ENCODE results near the gene SNX14. TPM values are rescaled to one million over a fixed set of nuclear protein-coding genes. Genes with fewer than 3 reads are reported as not detected.

The SNX14 gene
- total RNA-seq, 1 donor from 2014 or later = 89.5 TPM

DNA sequence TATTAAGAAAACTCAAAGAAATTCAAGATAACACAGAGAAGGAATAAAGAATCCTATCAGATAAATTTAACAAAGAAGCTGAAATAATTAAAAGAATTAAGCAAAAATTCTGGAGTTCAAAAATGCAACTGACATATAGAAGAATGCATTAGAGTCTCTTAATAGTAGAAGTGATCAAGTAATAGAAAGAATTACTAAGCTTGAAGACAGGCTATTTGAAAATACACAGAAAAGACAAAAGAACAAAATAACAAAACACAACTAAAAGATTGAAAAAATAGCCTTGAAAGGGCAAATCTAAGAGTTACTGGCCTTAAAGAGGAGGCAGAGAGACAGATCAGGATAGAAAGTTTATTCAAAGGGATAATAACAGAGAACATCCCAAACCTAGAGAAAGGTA is 12.1 kb downstream of the SNX14 start:
- H3K4me3 Mint-ChIP-seq (ENCODE audit: unreplicated experiment) = no peak overlapping the region
- peaks cover 14% of the 10 kb centered on the region for H3K4me1 Mint-ChIP-seq (ENCODE audit: low read depth, unreplicated experiment)
- Histone ChIP-seq H3K79me2 (ENCODE audit: insufficient read depth, low read length) (peaks cover 96% of the 10 kb centered on the region), H3K9me3 (ENCODE audit: insufficient read depth, low read depth, low read length) (no peaks in the 10 kb centered on the region), H3K36me3 (ENCODE audit: insufficient read depth, low read length) (no peaks in the 10 kb centered on the region), H3K4me3 (ENCODE audit: insufficient read depth, low read depth, low read length) (no peak overlapping the region), H3K9ac (ENCODE audit: low read length) (no peak overlapping the region), H3K27ac (ENCODE audit: low read depth, low read length) (no peak overlapping the region), H3K27me3 (ENCODE audit: insufficient read depth, low read length) (no peaks in the 10 kb centered on the region), H3K4me1 (ENCODE audit: insufficient read depth, low read length) (peaks cover 11% of the 10 kb centered on the region), H4K20me1 (ENCODE audit: insufficient read depth, low read length) (peaks cover 66% of the 10 kb centered on the region), H2AFZ (ENCODE audit: low read depth, low read length) (no peak overlapping the region), H3K4me2 (ENCODE audit: low read length) (no peak overlapping the region)
- DNase-seq (ENCODE audit: low read depth) (no peak), FAIRE-seq (no peak)
- TF ChIP-seq, protein P1, sequence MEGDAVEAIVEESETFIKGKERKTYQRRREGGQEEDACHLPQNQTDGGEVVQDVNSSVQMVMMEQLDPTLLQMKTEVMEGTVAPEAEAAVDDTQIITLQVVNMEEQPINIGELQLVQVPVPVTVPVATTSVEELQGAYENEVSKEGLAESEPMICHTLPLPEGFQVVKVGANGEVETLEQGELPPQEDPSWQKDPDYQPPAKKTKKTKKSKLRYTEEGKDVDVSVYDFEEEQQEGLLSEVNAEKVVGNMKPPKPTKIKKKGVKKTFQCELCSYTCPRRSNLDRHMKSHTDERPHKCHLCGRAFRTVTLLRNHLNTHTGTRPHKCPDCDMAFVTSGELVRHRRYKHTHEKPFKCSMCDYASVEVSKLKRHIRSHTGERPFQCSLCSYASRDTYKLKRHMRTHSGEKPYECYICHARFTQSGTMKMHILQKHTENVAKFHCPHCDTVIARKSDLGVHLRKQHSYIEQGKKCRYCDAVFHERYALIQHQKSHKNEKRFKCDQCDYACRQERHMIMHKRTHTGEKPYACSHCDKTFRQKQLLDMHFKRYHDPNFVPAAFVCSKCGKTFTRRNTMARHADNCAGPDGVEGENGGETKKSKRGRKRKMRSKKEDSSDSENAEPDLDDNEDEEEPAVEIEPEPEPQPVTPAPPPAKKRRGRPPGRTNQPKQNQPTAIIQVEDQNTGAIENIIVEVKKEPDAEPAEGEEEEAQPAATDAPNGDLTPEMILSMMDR (IDR thresholded peaks at IDR 0.05; ENCODE audit: insufficient read depth, low read depth, low read length) = no peak
- no peak for TF ChIP-seq EZH2 (IDR thresholded peaks at IDR 0.05; ENCODE audit: insufficient read depth, low read length)
- H3K27me3 Mint-ChIP-seq (ENCODE audit: low read depth, unreplicated experiment) = no peaks in the 10 kb centered on the region
- peaks cover 15% of the 10 kb centered on the region for H3K9me3 Mint-ChIP-seq (ENCODE audit: unreplicated experiment)
- H3K36me3 Mint-ChIP-seq (ENCODE audit: low read depth, unreplicated experiment) = peaks cover 23% of the 10 kb centered on the region
- H3K27ac Mint-ChIP-seq (ENCODE audit: unreplicated experiment) = no peak overlapping the region

DNA sequence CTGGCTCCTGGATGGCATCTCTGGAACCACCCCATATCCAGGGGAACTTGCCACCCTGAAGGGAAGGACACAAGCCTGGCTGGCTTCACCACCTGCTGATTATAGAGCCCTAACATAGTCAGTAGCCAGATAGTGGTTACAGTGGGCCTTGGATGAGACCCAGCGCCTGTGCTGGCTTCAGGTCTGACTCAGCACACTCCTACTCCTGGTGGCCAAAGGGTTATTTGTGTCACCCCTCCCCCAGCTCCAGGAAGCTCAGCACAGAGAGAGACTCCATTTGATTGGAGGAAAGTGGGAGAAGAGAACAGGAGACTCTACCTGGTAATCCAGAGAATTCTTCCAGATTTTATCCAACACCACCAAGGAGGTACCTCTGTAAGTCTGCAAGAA is 12.8 kb downstream of the SNX14 start:
- no peak for FAIRE-seq
- no peaks in the 10 kb centered on the region for H3K27me3 Mint-ChIP-seq (ENCODE audit: low read depth, unreplicated experiment)
- H3K9me3 Mint-ChIP-seq (ENCODE audit: unreplicated experiment) = peaks cover 15% of the 10 kb centered on the region
- Histone ChIP-seq H3K4me1 (ENCODE audit: insufficient read depth, low read length) (peaks cover 11% of the 10 kb centered on the region), H3K27ac (ENCODE audit: low read depth, low read length) (no peak overlapping the region), H3K9ac (ENCODE audit: low read length) (no peak overlapping the region), H3K36me3 (ENCODE audit: insufficient read depth, low read length) (no peaks in the 10 kb centered on the region), H3K9me3 (ENCODE audit: insufficient read depth, low read depth, low read length) (no peaks in the 10 kb centered on the region), H4K20me1 (ENCODE audit: insufficient read depth, low read length) (peaks cover 67% of the 10 kb centered on the region), H3K27me3 (ENCODE audit: insufficient read depth, low read length) (no peaks in the 10 kb centered on the region), H3K4me3 (ENCODE audit: insufficient read depth, low read depth, low read length) (no peak overlapping the region), H3K4me2 (ENCODE audit: low read length) (peak overlapping the region; percentile 40), H3K79me2 (ENCODE audit: insufficient read depth, low read length) (peaks cover 96% of the 10 kb centered on the region), H2AFZ (ENCODE audit: low read depth, low read length) (no peak overlapping the region)
- H3K4me3 Mint-ChIP-seq (ENCODE audit: unreplicated experiment) = no peak overlapping the region
- H3K27ac Mint-ChIP-seq (ENCODE audit: unreplicated experiment) = peak overlapping the region; percentile 13
- TF ChIP-seq EZH2 (IDR thresholded peaks at IDR 0.05; ENCODE audit: insufficient read depth, low read length) = no peak
- H3K36me3 Mint-ChIP-seq (ENCODE audit: low read depth, unreplicated experiment) = peaks cover 23% of the 10 kb centered on the region
- peaks cover 14% of the 10 kb centered on the region for H3K4me1 Mint-ChIP-seq (ENCODE audit: low read depth, unreplicated experiment)
- DNase-seq (ENCODE audit: low read depth) = peak; percentile 73

DNA sequence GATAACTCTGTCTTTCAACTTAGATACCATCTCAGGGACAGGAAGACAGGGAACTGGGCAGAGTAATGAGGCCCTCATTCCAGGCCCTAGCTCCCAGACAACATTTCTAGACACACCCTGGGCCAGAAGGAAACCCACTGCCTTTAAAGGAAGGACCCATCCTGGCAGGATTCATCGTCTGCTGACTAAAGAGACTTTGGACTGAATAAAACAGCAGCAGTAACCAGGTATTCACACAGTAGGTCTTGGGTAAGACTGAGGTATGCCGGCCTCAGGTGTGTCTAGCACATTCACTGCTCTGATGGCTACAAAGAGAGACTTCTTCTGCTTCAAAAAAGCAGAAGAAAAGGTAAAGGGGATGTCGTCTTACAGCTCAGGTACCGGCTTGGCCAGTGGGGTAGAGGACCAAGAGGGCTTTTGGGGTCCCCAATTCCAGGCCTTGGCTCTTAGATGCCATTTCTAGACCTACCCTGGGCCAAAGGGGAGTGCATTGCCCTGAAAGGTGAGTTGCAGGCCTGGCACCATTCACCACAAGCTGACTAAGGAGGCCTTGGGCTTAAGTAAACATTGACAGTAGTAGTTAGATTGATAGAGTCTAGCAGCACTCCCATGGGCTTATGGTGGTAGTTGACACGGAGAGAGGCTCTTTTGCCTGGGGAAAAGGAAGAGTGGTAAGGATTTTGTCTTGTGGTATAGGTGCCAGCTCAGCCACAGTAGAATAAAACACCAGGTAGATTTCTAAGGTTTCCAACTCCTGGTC is 13.4 kb downstream of the SNX14 start:
- TF ChIP-seq, protein P1 (IDR thresholded peaks at IDR 0.05; ENCODE audit: insufficient read depth, low read depth, low read length) = no peak
- TF ChIP-seq EZH2 (IDR thresholded peaks at IDR 0.05; ENCODE audit: insufficient read depth, low read length) = no peak
- H2AFZ ChIP-seq (ENCODE audit: low read depth, low read length) = no peak overlapping the region
- H3K4me3 ChIP-seq (ENCODE audit: insufficient read depth, low read depth, low read length) = no peak overlapping the region
- H3K4me2 ChIP-seq (ENCODE audit: low read length) = peak overlapping the region; percentile 40
- H3K9ac ChIP-seq (ENCODE audit: low read length) = no peak overlapping the region
- no peaks in the 10 kb centered on the region for H3K27me3 Mint-ChIP-seq (ENCODE audit: low read depth, unreplicated experiment)
- H3K27ac ChIP-seq (ENCODE audit: low read depth, low read length) = no peak overlapping the region
- H3K27ac Mint-ChIP-seq (ENCODE audit: unreplicated experiment) = peak overlapping the region; percentile 13
- H3K79me2 ChIP-seq (ENCODE audit: insufficient read depth, low read length) = peaks cover 96% of the 10 kb centered on the region
- H4K20me1 ChIP-seq (ENCODE audit: insufficient read depth, low read length) = peaks cover 66% of the 10 kb centered on the region
- FAIRE-seq (no peak), DNase-seq (ENCODE audit: low read depth) (peak; percentile 10)
- no peaks in the 10 kb centered on the region for H3K9me3 ChIP-seq (ENCODE audit: insufficient read depth, low read depth, low read length)
- H3K9me3 Mint-ChIP-seq (ENCODE audit: unreplicated experiment) = peaks cover 15% of the 10 kb centered on the region
- no peaks in the 10 kb centered on the region for H3K36me3 ChIP-seq (ENCODE audit: insufficient read depth, low read length)
- H3K36me3 Mint-ChIP-seq (ENCODE audit: low read depth, unreplicated experiment) = peaks cover 21% of the 10 kb centered on the region
- H3K4me1 Mint-ChIP-seq (ENCODE audit: low read depth, unreplicated experiment) = peaks cover 17% of the 10 kb centered on the region
- no peaks in the 10 kb centered on the region for H3K27me3 ChIP-seq (ENCODE audit: insufficient read depth, low read length)
- no peak overlapping the region for H3K4me3 Mint-ChIP-seq (ENCODE audit: unreplicated experiment)
- peaks cover 15% of the 10 kb centered on the region for H3K4me1 ChIP-seq (ENCODE audit: insufficient read depth, low read length)

Data from astrocyte (in vitro differentiated cells and primary cell).